H1 (cell line): ENCODE data around the gene SPDYE6. TPM values are rescaled to one million over a fixed set of nuclear protein-coding genes. Genes with fewer than 3 reads are reported as not detected.
"Not testable (repeated sequence)": the region's sequence is repeated elsewhere in the genome, so short reads cannot be mapped to it uniquely, and the experiment has no call there.

Source experiments
- CTCF ChIA-PET: fragments of 300-600 bp; sonication (Branson Sonifier 250); formaldehyde crosslinking; loops from one replicate; lab custom pipeline; 2021; ENCODE audit not compliant: partially characterized antibody; lab: Charles Lee
- POLR2A ChIA-PET: fragments of 300-600 bp; sonication (Branson Sonifier 250); formaldehyde crosslinking; loops from one replicate; lab custom pipeline; 2021; ENCODE audit warnings: inconsistent platforms; ENCODE audit not compliant: partially characterized antibody; lab: Charles Lee
- DNase-seq, 2 experiments: peaks; one replicate each; pipeline versions ENCODE4 v3.0.0 to v3.0.0-alpha.2; 2010 to 2022; ENCODE audit warnings: low spot score in 2 of 2, low read depth in 1 of 2, mixed read lengths in 1 of 2
- FAIRE-seq: peaks from 2 replicates; lab custom pipeline; 2011; peaks lifted over from hg19 to GRCh38; lab: Jason Lieb, UNC
- H2AFZ ChIP-seq: 2 replicates; pipeline ENCODE4 v1.8.1; 2012; ENCODE audit warnings: low read length, inconsistent platforms
- H2AK5ac ChIP-seq: 2 replicates; pipeline ENCODE4 v1.6.1; 2013; ENCODE audit warnings: low read depth, low read length
- H2BK120ac ChIP-seq: replicated peaks from 2 replicates; pipeline ENCODE3; 2013; ENCODE audit warnings: low read depth, low read length, inconsistent platforms
- H2BK12ac ChIP-seq: 2 replicates; pipeline ENCODE4 v1.6.1; 2013; ENCODE audit warnings: low read depth, low read length
- H2BK15ac ChIP-seq: 2 replicates; pipeline ENCODE4 v1.6.1; 2013; ENCODE audit warnings: low read length
- H2BK20ac ChIP-seq: 2 replicates; pipeline ENCODE4 v1.6.1; 2013; ENCODE audit warnings: low read length
- H2BK5ac ChIP-seq: 2 replicates; pipeline ENCODE4 v1.6.1; 2013; ENCODE audit warnings: low read depth, low read length
- H3K14ac ChIP-seq: 2 replicates; pipeline ENCODE4 v1.6.1; 2013; ENCODE audit warnings: inconsistent platforms; ENCODE audit not compliant: insufficient read length
- H3K18ac ChIP-seq: 2 replicates; pipeline ENCODE4 v1.6.1; 2013; ENCODE audit warnings: low read length; ENCODE audit errors: extremely low read depth
- H3K23ac ChIP-seq: 2 replicates; pipeline ENCODE4 v1.6.1; 2013; ENCODE audit warnings: inconsistent platforms; ENCODE audit not compliant: insufficient read length
- H3K23me2 ChIP-seq: 2 replicates; pipeline ENCODE4 v1.6.1; 2013; ENCODE audit warnings: low read depth, low read length
- H3K27ac ChIP-seq: 2 replicates; pipeline ENCODE4 v1.6.1; 2011; ENCODE audit warnings: low read depth, low read length, inconsistent platforms
- H3K27me3 ChIP-seq, 4 experiments: replicated peaks in 1 of 4; 1 replicate in 1 of 4; 2 replicates in 3 of 4; pipeline versions ENCODE4 v1.6.1 to v1.8.1; 2011 to 2013; ENCODE audit warnings: low read length in 3 of 4, mild to moderate bottlenecking in 3 of 4, inconsistent platforms in 2 of 4, mixed read lengths in 2 of 4, moderate library complexity in 1 of 4; ENCODE audit not compliant: control insufficient read depth in 3 of 4, insufficient read depth in 3 of 4; ENCODE audit errors: extremely low read depth in 1 of 4
- H3K36me3 ChIP-seq, 4 experiments: 2 replicates each; pipeline versions ENCODE4 v1.6.1 to v1.8.1; 2011 to 2013; ENCODE audit warnings: mild to moderate bottlenecking in 4 of 4, low read length in 3 of 4, moderate library complexity in 2 of 4, control low read depth in 1 of 4, inconsistent platforms in 1 of 4; ENCODE audit not compliant: insufficient read depth in 4 of 4, control insufficient read depth in 2 of 4
- H3K4ac ChIP-seq: replicated peaks from 2 replicates; pipeline ENCODE3; 2013; ENCODE audit warnings: low read length, low read depth, mixed read lengths, inconsistent platforms; ENCODE audit not compliant: insufficient read length
- H3K4me1 ChIP-seq, 4 experiments: replicated peaks in 1 of 4; 1 replicate in 1 of 4; 2 replicates in 3 of 4; pipeline versions ENCODE4 v1.6.1 to v1.8.1; 2011 to 2013; ENCODE audit warnings: low read length in 3 of 4, inconsistent platforms in 2 of 4, mixed read lengths in 1 of 4; ENCODE audit not compliant: insufficient read depth in 4 of 4, control insufficient read depth in 3 of 4
- H3K4me2 ChIP-seq, 2 experiments: 2 replicates each; pipeline versions ENCODE4 v1.6.1 to v1.8.1; 2011 to 2013; ENCODE audit warnings: low read depth in 2 of 2, low read length in 2 of 2, control low read depth in 1 of 2, inconsistent platforms in 1 of 2, mild to moderate bottlenecking in 1 of 2; ENCODE audit not compliant: insufficient read depth in 1 of 2
- H3K4me3 ChIP-seq, 4 experiments: fragments of 200-600, 300-600 bp in 1 of 4; sonication (generic), shearing (Covaris generic), sonication (Bioruptor Twin) in 1 of 4; 2 replicates each; pipeline versions ENCODE4 v1.5.1 to v1.8.1; 2011 to 2016; ENCODE audit warnings: low read length in 4 of 4, low read depth in 3 of 4, control low read depth in 2 of 4, inconsistent platforms in 2 of 4, mild to moderate bottlenecking in 2 of 4, mixed read lengths in 1 of 4, moderate library complexity in 1 of 4; ENCODE audit not compliant: insufficient read depth in 2 of 4; ENCODE audit errors: extremely low read depth in 1 of 4
- H3K56ac ChIP-seq: replicated peaks from 2 replicates; pipeline ENCODE3; 2013; ENCODE audit warnings: low read depth, mild to moderate bottlenecking, mixed read lengths, low read length, inconsistent platforms; ENCODE audit not compliant: insufficient read length
- H3K79me1 ChIP-seq: 2 replicates; pipeline ENCODE4 v1.6.1; 2013; ENCODE audit warnings: low read depth, low read length, control low read depth
- H3K79me2 ChIP-seq, 2 experiments: 2 replicates each; pipeline versions ENCODE4 v1.6.1 to v1.8.1; 2012 to 2013; ENCODE audit warnings: low read length in 2 of 2, mild to moderate bottlenecking in 2 of 2, inconsistent platforms in 1 of 2; ENCODE audit not compliant: insufficient read depth in 2 of 2, control insufficient read depth in 1 of 2
- H3K9ac ChIP-seq, 4 experiments: replicated peaks in 1 of 4; 1 replicate in 1 of 4; 2 replicates in 3 of 4; pipeline versions ENCODE4 v1.6.1 to v1.8.1; 2011 to 2013; ENCODE audit warnings: low read depth in 3 of 4, low read length in 3 of 4, control low read depth in 2 of 4, mild to moderate bottlenecking in 2 of 4, moderate library complexity in 2 of 4, inconsistent platforms in 1 of 4; ENCODE audit errors: extremely low read depth in 1 of 4
- H3K9me3 ChIP-seq, 2 experiments: 2 replicates each; pipeline versions ENCODE4 v1.6.1 to v1.8.1; 2012 to 2013; ENCODE audit warnings: mild to moderate bottlenecking in 2 of 2, moderate library complexity in 2 of 2, control low read depth in 1 of 2, inconsistent platforms in 1 of 2, low read depth in 1 of 2, low read length in 1 of 2, mixed read lengths in 1 of 2; ENCODE audit not compliant: insufficient read depth in 2 of 2
- H4K20me1 ChIP-seq, 2 experiments: replicated peaks in 1 of 2; 2 replicates each; pipeline versions ENCODE3 to v1.8.1; 2011 to 2013; ENCODE audit warnings: inconsistent platforms in 2 of 2, low read length in 2 of 2, mild to moderate bottlenecking in 1 of 2; ENCODE audit not compliant: insufficient read depth in 2 of 2, control insufficient read depth in 1 of 2
- H4K5ac ChIP-seq: 2 replicates; pipeline ENCODE4 v1.6.1; 2013; ENCODE audit warnings: low read length, low read depth, mixed read lengths, inconsistent platforms; ENCODE audit not compliant: insufficient read length
- H4K8ac ChIP-seq: 2 replicates; pipeline ENCODE4 v1.8.0; 2013; ENCODE audit warnings: mild to moderate bottlenecking, moderate library complexity, low read length, inconsistent platforms; ENCODE audit not compliant: insufficient read depth; ENCODE audit errors: extremely low read depth
- H4K91ac ChIP-seq: replicated peaks from 2 replicates; pipeline ENCODE3; 2013; ENCODE audit warnings: low read length, mixed read lengths, inconsistent platforms; ENCODE audit not compliant: insufficient read length
- WGBS, 2 experiments: shearing (Covaris generic) in 1 of 2; methylation state at CpG; one replicate each; pipeline versions ENCODE4 v1.1.6 to v1.1.7; 2013 to 2015; ENCODE audit warnings: low lambda C conversion rate in 2 of 2, mixed read lengths in 2 of 2, inconsistent platforms in 1 of 2, low coverage in 1 of 2, missing lambda C conversion rate in 1 of 2; ENCODE audit not compliant: insufficient replicate concordance in 2 of 2, insufficient coverage in 1 of 2, insufficient read length in 1 of 2; ENCODE audit errors: extremely low coverage in 1 of 2, missing lambda C conversion rate in 1 of 2; 5-methylcytosine and 5-hydroxymethylcytosine counted together
- long read RNA-seq, 2 experiments: library from RNA in 1 of 2; library from capped mRNA in 1 of 2; stranded (forward); transcript quantifications; one replicate each; pipeline ENCODE4 v2.0.0, GENCODE V29; 2021; ENCODE audit warnings: inconsistent platforms in 1 of 2
- polyA minus RNA-seq, 3 experiments: library from RNA; depleted of rRNA, polyadenylated mRNA; stranded (reverse); fragments of >200 nt; gene quantifications; 1 replicate in 2 of 3; 2 replicates in 1 of 3; pipeline ENCODE4 v1.2.3, GENCODE V29; 2011
- polyA plus RNA-seq, 7 experiments: library from polyadenylated mRNA; depleted of rRNA in 3 of 7; stranded (reverse) in 5 of 7; unstranded in 2 of 7; fragments of >200 nt in 5 of 7; fragments of 200-250 nt in 2 of 7; gene quantifications; 1 replicate in 5 of 7; 2 replicates in 1 of 7; 4 replicates in 1 of 7; pipeline versions ENCODE4 v1.2.1 to v1.2.3, GENCODE V29; 2011 to 2013; ENCODE audit warnings: missing spikeins in 2 of 7, mixed read lengths in 2 of 7
- total RNA-seq: library from RNA; stranded (reverse); fragmentation: NEBNext Ultra II Directional; extraction: Animal tissue kit (Norgen Biotek cat#: 25700); gene quantifications from 2 replicates; pipeline ENCODE4 v1.2.1, GENCODE V29; 2021

Gene SPDYE6, protein sequence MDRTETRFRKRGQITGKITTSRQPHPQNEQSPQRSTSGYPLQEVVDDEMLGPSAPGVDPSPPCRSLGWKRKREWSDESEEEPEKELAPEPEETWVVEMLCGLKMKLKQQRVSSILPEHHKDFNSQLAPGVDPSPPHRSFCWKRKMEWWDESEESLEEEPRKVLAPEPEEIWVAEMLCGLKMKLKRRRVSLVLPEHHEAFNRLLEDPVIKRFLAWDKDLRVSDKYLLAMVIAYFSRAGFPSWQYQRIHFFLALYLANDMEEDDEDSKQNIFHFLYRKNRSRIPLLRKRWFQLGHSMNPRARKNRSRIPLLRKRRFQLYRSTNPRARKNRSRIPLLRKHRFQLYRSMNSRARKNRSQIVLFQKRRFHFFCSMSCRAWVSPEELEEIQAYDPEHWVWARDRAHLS
- total RNA-seq = not detected in 2 replicates
- polyA plus RNA-seq (2011; rRNA removed) = not detected in 2 replicates
- polyA plus RNA-seq (2011; cell fraction: cytosol; rRNA removed) = not detected
- polyA plus RNA-seq (2011; cell fraction: nucleus; rRNA removed) = not detected
- polyA plus RNA-seq (2012, experiment 1 of 2) = 2.5 to 3.1 TPM (median 2.7 TPM) in 4 replicates
- 0.63 TPM for polyA plus RNA-seq (2012, experiment 2 of 2)
- polyA plus RNA-seq (2013, experiment 1 of 2) = not detected
- polyA plus RNA-seq (2013, experiment 2 of 2) = not detected
- not detected in 2 replicates for polyA minus RNA-seq (2011; rRNA and poly(A)+ RNA removed)
- polyA minus RNA-seq (2011; cell fraction: cytosol; rRNA and poly(A)+ RNA removed) = not detected
- not detected for polyA minus RNA-seq (2011; cell fraction: nucleus; rRNA and poly(A)+ RNA removed)
- long read RNA-seq, experiment 1 = 0 reads
- long read RNA-seq, experiment 2 = 0 reads

DNA sequence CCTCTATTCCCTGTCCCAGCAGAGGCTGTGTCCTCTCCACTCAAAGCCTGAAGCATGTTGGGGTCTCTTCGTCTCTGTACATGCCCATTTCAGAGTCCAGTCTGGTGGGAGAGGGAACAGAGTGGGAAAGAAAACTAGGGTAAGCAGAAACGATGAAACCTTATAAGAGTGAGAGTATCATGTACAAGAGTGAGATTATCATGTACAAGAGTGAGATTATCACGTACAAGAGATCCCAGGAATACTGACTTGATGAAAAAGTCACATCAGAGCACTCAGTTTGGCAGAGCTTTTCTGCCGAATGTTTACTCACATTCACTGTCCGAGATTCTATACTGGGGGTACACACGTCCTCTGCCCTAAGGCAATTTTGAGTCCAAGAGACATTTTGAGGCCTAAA, at the start of gene SPDYE6:
Gene SPDYE6, minus strand, starts transcription at position 101 of the 400 bp plus-strand sequence. CDS start 421 bp downstream, outside the sequence.
- H2AFZ ChIP-seq, H3K36me3 ChIP-seq, H3K56ac ChIP-seq, H2BK120ac ChIP-seq, H3K4me1 ChIP-seq, H2BK15ac ChIP-seq, POLR2A ChIA-PET, H4K20me1 ChIP-seq, H2AK5ac ChIP-seq, H2BK20ac ChIP-seq, H3K14ac ChIP-seq, H3K79me1 ChIP-seq, H3K23ac ChIP-seq, H3K27ac ChIP-seq, H3K79me2 ChIP-seq, H3K4me3 ChIP-seq, CTCF ChIA-PET, H4K8ac ChIP-seq, H2BK5ac ChIP-seq, H3K9me3 ChIP-seq, H3K9ac ChIP-seq, H2BK12ac ChIP-seq, FAIRE-seq, H3K4ac ChIP-seq, H3K23me2 ChIP-seq, H3K27me3 ChIP-seq, H3K18ac ChIP-seq, DNase-seq, H4K91ac ChIP-seq, H4K5ac ChIP-seq, H3K4me2 ChIP-seq: not testable (repeated sequence)
- WGBS, 2 experiments = no CpG with 5 or more reads among the region's 6 CpGs
